Sigmoid colon (tissue), 4 donors: ENCODE results near the gene FBXW4.
A peak's percentile ranks its signal among the peaks of the same experiment; 100 is the strongest.

Source experiments
- POLR2A ChIP-seq, 2 donors: fragments of 450-650 bp; IDR thresholded peaks; one replicate each; pipeline ENCODE4 v1.6.1; 2016; ENCODE audit warnings: antibody characterized with exemption in 2 of 2, mild to moderate bottlenecking in 2 of 2, moderate library complexity in 2 of 2
- POLR2AphosphoS5 ChIP-seq, 4 donors: sonication (generic); formaldehyde crosslinking; IDR thresholded peaks; one replicate each; pipeline ENCODE4 v1.6.1; 2017; ENCODE audit warnings: antibody characterized with exemption in 4 of 4
- TF ChIP-seq, protein P1 (sequence below), 4 experiments: fragments of 450-650 bp in 3 of 4; fragments of 200-600 bp in 1 of 4; IDR thresholded peaks; one replicate each; pipeline ENCODE4 v1.5.1; 2016 to 2019; ENCODE audit warnings: antibody characterized with exemption in 4 of 4, mild to moderate bottlenecking in 3 of 4, moderate library complexity in 2 of 4

DNA sequence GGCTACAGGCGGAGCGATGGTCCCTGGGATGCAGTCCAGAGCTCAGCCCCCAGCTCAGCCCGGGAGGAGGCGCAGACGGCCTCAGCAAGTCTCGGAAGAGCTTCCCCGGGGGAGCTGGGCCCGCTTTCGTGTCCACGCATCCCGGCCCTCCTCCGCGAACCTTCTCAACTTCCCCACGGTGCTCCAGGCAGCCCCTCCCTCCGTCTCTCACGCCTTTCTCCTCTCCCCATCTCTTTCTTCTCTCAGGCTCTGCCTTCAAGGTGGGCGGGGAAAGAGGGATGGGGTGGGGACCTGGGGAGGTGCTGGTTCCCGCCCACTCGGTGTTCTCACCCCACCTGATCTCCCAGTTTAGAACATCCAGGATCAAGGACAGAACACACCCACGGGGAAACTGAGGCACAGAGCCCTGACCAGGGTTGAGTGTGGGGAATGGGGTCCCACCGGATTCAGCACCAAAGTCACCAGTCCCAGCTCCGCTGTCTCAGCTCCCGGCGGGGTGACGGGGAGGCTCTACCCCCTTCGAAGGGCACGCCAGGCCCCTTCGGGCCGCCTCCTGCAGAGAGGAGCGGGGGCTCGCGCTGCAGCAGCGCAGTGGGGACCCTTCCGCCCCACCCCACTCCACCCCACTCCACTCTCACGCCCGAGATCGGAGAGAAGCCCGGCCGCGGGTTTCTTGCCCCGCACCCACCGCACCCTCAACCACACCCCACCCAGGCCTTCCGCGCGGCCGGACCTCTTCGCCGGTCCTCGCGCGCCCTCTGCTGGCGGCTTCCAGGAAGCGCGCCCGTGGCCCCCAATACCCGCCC is 125.1 kb downstream of the FBXW4 start:
- TF ChIP-seq, protein P1, sequence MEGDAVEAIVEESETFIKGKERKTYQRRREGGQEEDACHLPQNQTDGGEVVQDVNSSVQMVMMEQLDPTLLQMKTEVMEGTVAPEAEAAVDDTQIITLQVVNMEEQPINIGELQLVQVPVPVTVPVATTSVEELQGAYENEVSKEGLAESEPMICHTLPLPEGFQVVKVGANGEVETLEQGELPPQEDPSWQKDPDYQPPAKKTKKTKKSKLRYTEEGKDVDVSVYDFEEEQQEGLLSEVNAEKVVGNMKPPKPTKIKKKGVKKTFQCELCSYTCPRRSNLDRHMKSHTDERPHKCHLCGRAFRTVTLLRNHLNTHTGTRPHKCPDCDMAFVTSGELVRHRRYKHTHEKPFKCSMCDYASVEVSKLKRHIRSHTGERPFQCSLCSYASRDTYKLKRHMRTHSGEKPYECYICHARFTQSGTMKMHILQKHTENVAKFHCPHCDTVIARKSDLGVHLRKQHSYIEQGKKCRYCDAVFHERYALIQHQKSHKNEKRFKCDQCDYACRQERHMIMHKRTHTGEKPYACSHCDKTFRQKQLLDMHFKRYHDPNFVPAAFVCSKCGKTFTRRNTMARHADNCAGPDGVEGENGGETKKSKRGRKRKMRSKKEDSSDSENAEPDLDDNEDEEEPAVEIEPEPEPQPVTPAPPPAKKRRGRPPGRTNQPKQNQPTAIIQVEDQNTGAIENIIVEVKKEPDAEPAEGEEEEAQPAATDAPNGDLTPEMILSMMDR (IDR thresholded peaks at IDR 0.05): peak; percentile 53 to 97 (median 64)
- no peak for TF ChIP-seq POLR2A (IDR thresholded peaks at IDR 0.05)
- TF ChIP-seq POLR2AphosphoS5 (IDR thresholded peaks at IDR 0.05): no peak
